T-cell (primary cell): ENCODE results near the gene ROBO2. TPM values are rescaled to one million over a fixed set of nuclear protein-coding genes. Genes with fewer than 3 reads are reported as not detected.

Experiments used
- ATAC-seq, 4 experiments: fragments of 200-7000 bp in 3 of 4; fragments of 150-1000 bp in 1 of 4; cut with Tn5 transposase; replicated peaks in 1 of 4; 1 replicate in 3 of 4; 2 replicates in 1 of 4; pipeline ENCODE4 v1.10.0; 2021; ENCODE audit warnings: moderate library complexity in 3 of 4, mild to moderate bottlenecking in 2 of 4, moderate number of reproducible peaks in 1 of 4
- CTCF ChIA-PET, 2 donors: fragments of 300-600 bp; sonication (Branson Sonifier 250); formaldehyde crosslinking; loops; one replicate each; lab custom pipeline; 2022; ENCODE audit warnings: antibody characterized with exemption in 2 of 2; lab: Charles Lee
- POLR2A ChIA-PET, 2 donors: fragments of 300-600 bp; sonication (Branson Sonifier 250); formaldehyde crosslinking; loops; one replicate each; lab custom pipeline; 2022; ENCODE audit warnings: antibody characterized with exemption in 2 of 2; lab: Charles Lee
- DNase-seq, 35 experiments: peaks; one replicate each; pipeline versions ENCODE4 v3.0.0 to v3.0.0-alpha.2; 2013 to 2023
- H3K27ac ChIP-seq: one replicate; pipeline ENCODE4 v1.5.1; 2013; ENCODE audit warnings: low read length
- H3K27me3 ChIP-seq, 2 experiments: replicated peaks in 1 of 2; 1 replicate in 1 of 2; 2 replicates in 1 of 2; pipeline versions ENCODE4 v1.6.1 to v1.7.0; 2013; ENCODE audit warnings: low read length in 1 of 2, mixed read lengths in 1 of 2; ENCODE audit not compliant: control insufficient read depth in 2 of 2, insufficient read depth in 2 of 2; ENCODE audit errors: extremely low read depth in 1 of 2
- H3K36me3 ChIP-seq, 2 donors: 1 replicate in 1 of 2; 2 replicates in 1 of 2; pipeline versions ENCODE4 v1.6.1 to v1.7.0; 2013; ENCODE audit warnings: low read length in 1 of 2; ENCODE audit not compliant: control insufficient read depth in 2 of 2, insufficient read depth in 1 of 2; ENCODE audit errors: extremely low read depth in 1 of 2
- H3K4me1 ChIP-seq, 2 experiments: 1 replicate in 1 of 2; 2 replicates in 1 of 2; pipeline versions ENCODE4 v1.6.1 to v1.7.0; 2013; ENCODE audit warnings: low read length in 2 of 2, mixed read lengths in 1 of 2; ENCODE audit not compliant: insufficient read depth in 2 of 2, control insufficient read depth in 1 of 2; ENCODE audit errors: extremely low read depth in 1 of 2
- H3K4me3 ChIP-seq, 2 donors: 1 replicate in 1 of 2; 2 replicates in 1 of 2; pipeline versions ENCODE4 v1.5.1 to v1.7.0; 2013; ENCODE audit warnings: mild to moderate bottlenecking in 2 of 2, low read length in 1 of 2, moderate library complexity in 1 of 2; ENCODE audit not compliant: control insufficient read depth in 1 of 2; ENCODE audit errors: extremely low read depth in 1 of 2
- H3K9me3 ChIP-seq: 2 replicates; pipeline ENCODE4 v1.7.0; 2013
- H3K27ac Mint-ChIP-seq, 2 donors: one replicate each; pipeline ENCODE4 v1.8.0; 2020 to 2021; ENCODE audit warnings: mild to moderate bottlenecking in 2 of 2, mixed read lengths in 2 of 2
- H3K27me3 Mint-ChIP-seq, 2 donors: one replicate each; pipeline ENCODE4 v1.8.0; 2021 to 2022; ENCODE audit warnings: mixed read lengths in 2 of 2
- H3K36me3 Mint-ChIP-seq: one replicate; pipeline ENCODE4 v1.8.0; 2021; ENCODE audit warnings: mixed read lengths
- H3K4me1 Mint-ChIP-seq, 3 donors: one replicate each; pipeline ENCODE4 v1.8.0; 2020 to 2022; ENCODE audit warnings: mixed read lengths in 3 of 3, mild to moderate bottlenecking in 1 of 3
- H3K4me3 Mint-ChIP-seq, 3 donors: one replicate each; pipeline ENCODE4 v1.8.0; 2020 to 2022; ENCODE audit warnings: mild to moderate bottlenecking in 3 of 3, mixed read lengths in 3 of 3, moderate library complexity in 3 of 3
- H3K9me3 Mint-ChIP-seq, 3 donors: one replicate each; pipeline ENCODE4 v1.8.0; 2020 to 2022; ENCODE audit warnings: mixed read lengths in 3 of 3
- WGBS: methylation state at CpG from one replicate; pipeline ENCODE4 v1.1.5; 2013; ENCODE audit warnings: missing lambda C conversion rate; ENCODE audit not compliant: insufficient coverage; 5-methylcytosine and 5-hydroxymethylcytosine counted together
- total RNA-seq, 35 experiments: library from RNA in 6 of 35; stranded (reverse) in 6 of 35; fragments of 120-200 nt in 1 of 35; gene quantifications; one replicate each; pipeline versions ENCODE4 v1.2.1 to v1.2.4 and lab custom pipeline; 2013 to 2026

Gene ROBO2
- total RNA-seq, 5 donors from 2014 or later (not counting 1 experiment from before 2014, with no cell fraction given): not detected

DNA sequence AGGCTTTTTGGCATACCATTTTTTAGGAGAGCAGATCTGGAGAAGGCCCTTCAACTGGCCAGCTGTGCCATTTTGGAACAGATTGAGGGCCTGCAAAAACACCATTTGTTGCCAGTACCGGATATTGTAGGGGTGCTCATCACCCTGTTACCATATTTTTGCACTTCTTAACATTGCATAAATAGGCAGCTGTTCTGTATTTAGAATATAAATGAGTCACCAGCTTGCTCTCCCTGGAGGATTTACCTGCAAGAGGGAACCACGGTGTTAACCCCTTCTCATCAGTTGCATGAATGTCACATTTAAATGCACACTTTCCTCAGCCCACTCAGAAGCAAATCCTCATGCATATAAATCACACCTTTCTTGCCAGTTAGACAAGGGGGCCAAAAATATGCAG, 435.6 kb downstream of the ROBO2 start:
- Histone ChIP-seq H3K4me1 (no peaks in the 10 kb centered on the region), H3K27me3 (no peaks in the 10 kb centered on the region), H3K27ac (no peak overlapping the region), H3K4me3 (no peak overlapping the region), H3K36me3 (no peaks in the 10 kb centered on the region), H3K9me3 (no peaks in the 10 kb centered on the region)
- Mint-ChIP-seq H3K27me3 (no peaks in the 10 kb centered on the region), H3K27ac (no peak overlapping the region), H3K4me1 (no peaks in the 10 kb centered on the region), H3K4me3 (no peak overlapping the region), H3K9me3 (peaks cover 15 to 29% (median 24%) of the 10 kb centered on the region in 3 donors), H3K36me3 (no peaks in the 10 kb centered on the region)
- ChIA-PET POLR2A (no interaction called here), CTCF (no interaction called here)
- ATAC-seq (no peak), DNase-seq (no peak)
- 13% methylated on average over 1 of the region's 2 CpGs for WGBS

DNA sequence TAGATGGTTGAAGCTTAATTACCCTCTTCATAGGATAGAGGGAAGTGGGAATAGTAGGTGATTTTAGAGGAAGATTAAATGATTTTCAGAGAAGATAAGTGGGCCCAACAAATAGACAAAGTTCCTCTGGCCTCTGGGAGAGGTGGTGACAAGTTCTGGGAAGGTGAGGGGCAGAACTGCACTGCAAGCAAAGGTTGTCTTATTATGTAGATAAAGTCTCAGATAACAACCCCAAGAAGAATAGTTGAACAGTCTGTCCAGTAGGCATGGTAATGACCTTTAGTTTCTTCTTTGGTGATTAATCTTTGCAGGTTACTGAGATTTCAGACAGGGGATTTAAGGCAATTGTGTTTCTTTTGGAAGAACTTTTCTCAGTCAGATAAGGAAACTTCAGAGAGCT, 439.1 kb downstream of the ROBO2 start:
- DNase-seq (no peak), ATAC-seq (no peak)
- Mint-ChIP-seq H3K4me3 (no peak overlapping the region), H3K9me3 (peaks cover 3 to 21% (median 20%) of the 10 kb centered on the region in 3 donors), H3K36me3 (no peaks in the 10 kb centered on the region), H3K4me1 (no peaks in the 10 kb centered on the region), H3K27me3 (no peaks in the 10 kb centered on the region), H3K27ac (no peak overlapping the region)
- Histone ChIP-seq H3K4me3 (no peak overlapping the region), H3K27me3 (no peaks in the 10 kb centered on the region), H3K36me3 (no peaks in the 10 kb centered on the region), H3K27ac (no peak overlapping the region), H3K9me3 (no peaks in the 10 kb centered on the region), H3K4me1 (no peaks in the 10 kb centered on the region)
- ChIA-PET CTCF (no interaction called here), POLR2A (no interaction called here)

DNA sequence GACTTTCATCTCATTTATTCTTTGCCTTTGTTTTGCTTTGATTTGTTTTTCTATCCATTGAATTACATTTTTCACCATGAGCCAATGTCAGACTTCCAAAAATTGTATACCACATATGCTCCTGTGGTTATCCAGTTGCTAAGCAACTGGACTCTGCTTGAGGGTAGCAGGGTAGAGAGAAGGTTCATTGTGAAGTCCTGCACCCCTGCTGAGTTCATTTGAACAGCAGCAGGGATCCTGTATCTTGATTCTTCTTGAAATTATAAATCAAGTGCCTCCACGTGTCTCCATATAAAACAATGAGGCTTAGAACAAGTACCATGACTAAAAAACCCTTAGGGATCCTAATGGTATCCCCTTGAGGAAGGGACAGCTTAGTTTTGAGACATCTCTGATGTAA, 449.3 kb downstream of the ROBO2 start:
- H3K4me3 Mint-ChIP-seq: no peak overlapping the region
- H3K9me3 Mint-ChIP-seq: peaks cover 21 to 29% (median 29%) of the 10 kb centered on the region in 3 donors
- no peaks in the 10 kb centered on the region for H3K27me3 Mint-ChIP-seq
- H3K4me1 ChIP-seq: no peaks in the 10 kb centered on the region
- no peak overlapping the region for H3K27ac ChIP-seq
- no CpG with 5 or more reads among the region's 1 CpG for WGBS
- CTCF ChIA-PET: no interaction called here
- H3K27ac Mint-ChIP-seq: no peak overlapping the region
- H3K4me3 ChIP-seq: no peak overlapping the region
- no peaks in the 10 kb centered on the region for H3K36me3 Mint-ChIP-seq
- DNase-seq (no peak), ATAC-seq (no peak)
- peaks cover 4% of the 10 kb centered on the region for H3K9me3 ChIP-seq
- H3K4me1 Mint-ChIP-seq: no peaks in the 10 kb centered on the region
- no peaks in the 10 kb centered on the region for H3K27me3 ChIP-seq
- POLR2A ChIA-PET: no interaction called here
- no peaks in the 10 kb centered on the region for H3K36me3 ChIP-seq

DNA sequence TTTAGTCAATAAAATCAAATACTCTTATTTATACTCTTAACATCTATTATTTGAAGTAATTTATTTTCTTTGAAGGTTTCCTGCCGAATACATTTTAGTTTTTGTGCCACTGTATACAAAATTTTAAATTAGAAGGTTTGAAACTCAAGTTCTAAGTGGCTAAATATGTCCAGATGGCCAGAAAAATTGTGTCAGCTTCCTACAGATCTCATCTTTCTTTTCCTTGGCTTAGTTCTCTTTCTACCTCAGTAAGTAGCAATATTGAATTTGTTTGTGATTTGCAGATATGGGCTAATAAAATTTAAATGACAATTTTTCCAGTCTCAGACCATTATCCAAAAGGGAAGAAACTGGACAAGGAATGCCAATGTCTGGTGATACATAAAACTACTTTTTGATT, 452.1 kb downstream of the ROBO2 start:
- Mint-ChIP-seq H3K4me1 (no peaks in the 10 kb centered on the region), H3K27ac (no peak overlapping the region), H3K36me3 (no peaks in the 10 kb centered on the region), H3K27me3 (no peaks in the 10 kb centered on the region), H3K9me3 (peaks cover 12 to 18% (median 16%) of the 10 kb centered on the region in 3 donors), H3K4me3 (no peak overlapping the region)
- no peak for ATAC-seq
- H3K36me3 ChIP-seq: no peaks in the 10 kb centered on the region
- H3K9me3 ChIP-seq: peaks cover 4% of the 10 kb centered on the region
- no peak overlapping the region for H3K4me3 ChIP-seq
- CTCF ChIA-PET: no interaction called here
- H3K27me3 ChIP-seq: no peaks in the 10 kb centered on the region
- no peak for DNase-seq
- WGBS: no CpG with 5 or more reads among the region's 1 CpG
- H3K4me1 ChIP-seq: no peaks in the 10 kb centered on the region
- no peak overlapping the region for H3K27ac ChIP-seq
- POLR2A ChIA-PET: no interaction called here

DNA sequence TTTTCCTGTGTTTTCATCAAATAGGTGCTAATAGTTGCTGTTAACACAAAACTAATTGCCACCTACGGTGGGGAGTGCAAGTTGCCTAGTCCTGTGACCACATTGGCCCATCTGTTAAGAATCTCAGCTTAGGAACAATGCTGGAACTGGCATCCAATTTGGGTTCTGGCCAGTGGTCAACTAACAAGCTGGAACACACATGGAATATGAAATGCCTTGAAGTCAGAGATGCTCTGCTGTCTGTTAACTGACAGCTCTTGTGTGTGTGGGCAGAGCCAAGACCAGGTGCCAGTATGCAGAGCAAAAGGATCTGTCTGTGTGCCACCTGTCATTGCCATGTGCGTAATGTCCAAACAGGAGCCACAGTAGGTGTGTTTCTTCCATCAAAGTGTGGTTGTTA, 460.8 kb downstream of the ROBO2 start:
- Histone ChIP-seq H3K4me3 (no peak overlapping the region), H3K27me3 (no peaks in the 10 kb centered on the region), H3K4me1 (no peaks in the 10 kb centered on the region), H3K9me3 (no peaks in the 10 kb centered on the region), H3K27ac (no peak overlapping the region), H3K36me3 (no peaks in the 10 kb centered on the region)
- 17% methylated on average over 1 of the region's 2 CpGs for WGBS
- H3K9me3 Mint-ChIP-seq: peaks cover 0 to 16% (median 11%) of the 10 kb centered on the region in 3 donors
- CTCF ChIA-PET: no interaction called here
- ATAC-seq (no peak), DNase-seq (no peak)
- no peak overlapping the region for H3K27ac Mint-ChIP-seq
- H3K4me1 Mint-ChIP-seq: no peaks in the 10 kb centered on the region
- no peaks in the 10 kb centered on the region for H3K27me3 Mint-ChIP-seq
- POLR2A ChIA-PET: no interaction called here
- H3K36me3 Mint-ChIP-seq: no peaks in the 10 kb centered on the region
- no peak overlapping the region for H3K4me3 Mint-ChIP-seq

DNA sequence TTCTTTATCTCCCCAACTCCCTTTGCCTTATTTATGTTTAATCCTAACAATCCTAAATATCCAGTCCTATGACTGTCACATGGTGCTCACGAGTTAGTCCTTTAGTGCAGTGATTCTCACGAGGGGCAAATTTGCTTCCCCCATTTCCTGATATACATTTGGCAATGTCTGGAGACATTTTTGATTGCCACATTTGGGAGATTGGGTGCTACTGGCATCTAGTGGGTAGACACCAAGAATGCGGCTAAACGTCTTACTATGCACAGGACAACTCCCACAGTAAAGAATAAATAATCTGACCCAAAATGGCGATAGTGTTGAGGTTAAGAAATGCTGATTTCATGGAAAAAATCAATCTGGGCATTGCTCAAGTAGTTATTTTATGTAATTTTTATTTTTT, 466.5 kb downstream of the ROBO2 start:
- no peak overlapping the region for H3K27ac ChIP-seq
- Mint-ChIP-seq H3K4me3 (no peak overlapping the region), H3K27ac (no peak overlapping the region), H3K36me3 (no peaks in the 10 kb centered on the region), H3K9me3 (peaks cover 5 to 18% (median 9%) of the 10 kb centered on the region in 3 donors), H3K27me3 (no peaks in the 10 kb centered on the region), H3K4me1 (no peaks in the 10 kb centered on the region)
- CTCF ChIA-PET: no interaction called here
- no peaks in the 10 kb centered on the region for H3K27me3 ChIP-seq
- no peak for ATAC-seq
- H3K4me1 ChIP-seq: no peaks in the 10 kb centered on the region
- no peaks in the 10 kb centered on the region for H3K9me3 ChIP-seq
- POLR2A ChIA-PET: no interaction called here
- WGBS: 80% methylated on average over 1 of the region's 5 CpGs
- no peak for DNase-seq
- no peaks in the 10 kb centered on the region for H3K36me3 ChIP-seq
- H3K4me3 ChIP-seq: no peak overlapping the region

DNA sequence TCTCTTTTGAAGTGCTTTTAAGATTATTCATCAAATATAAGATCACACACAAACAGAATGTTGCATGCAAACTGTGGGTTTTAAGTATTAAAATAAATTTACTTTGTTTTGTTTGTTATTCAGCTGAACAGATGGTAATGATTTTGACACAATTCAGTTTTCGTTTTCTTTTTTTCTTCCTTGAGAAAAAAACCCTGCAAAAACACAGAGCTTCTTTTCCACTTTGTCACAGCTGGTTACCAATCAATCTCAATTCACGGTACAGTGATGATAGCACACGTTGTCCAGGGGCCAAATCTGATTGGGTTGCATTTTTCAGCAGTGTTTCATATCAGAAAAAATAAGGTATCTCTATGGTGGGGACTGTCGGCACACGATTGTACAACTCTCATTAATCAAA, 473.6 kb downstream of the ROBO2 start:
- no peaks in the 10 kb centered on the region for H3K36me3 Mint-ChIP-seq
- Histone ChIP-seq H3K9me3 (no peaks in the 10 kb centered on the region), H3K27ac (no peak overlapping the region), H3K4me1 (no peaks in the 10 kb centered on the region), H3K36me3 (no peaks in the 10 kb centered on the region), H3K4me3 (no peak overlapping the region), H3K27me3 (no peaks in the 10 kb centered on the region)
- no peak overlapping the region for H3K27ac Mint-ChIP-seq
- H3K4me3 Mint-ChIP-seq: no peak overlapping the region
- no peaks in the 10 kb centered on the region for H3K4me1 Mint-ChIP-seq
- H3K27me3 Mint-ChIP-seq: no peaks in the 10 kb centered on the region
- ChIA-PET CTCF (no interaction called here), POLR2A (no interaction called here)
- H3K9me3 Mint-ChIP-seq: peaks cover 10 to 32% (median 12%) of the 10 kb centered on the region in 3 donors
- WGBS: 80% methylated on average over 2 of the region's 5 CpGs
- ATAC-seq (no peak), DNase-seq (no peak)
